Urothelium cell line (cell line): Measurements from ENCODE around the gene RIOK1.
"Not testable (repeated sequence)": the region's sequence is repeated elsewhere in the genome, so short reads cannot be mapped to it uniquely, and the experiment has no call there.

ENCODE experiments used
- DNase-seq: peaks from one replicate; pipeline ENCODE4 v3.0.0; 2011; ENCODE audit warnings: low spot score, mixed read lengths
- FAIRE-seq: peaks from 2 replicates; lab custom pipeline; 2011; peaks lifted over from hg19 to GRCh38; lab: Jason Lieb, UNC

The RIOK1 gene

GRCh38 chr6:7439228-7439627 lies 49.6 kb downstream of the RIOK1 start:
- FAIRE-seq: no peak
- no peak for DNase-seq

DNA sequence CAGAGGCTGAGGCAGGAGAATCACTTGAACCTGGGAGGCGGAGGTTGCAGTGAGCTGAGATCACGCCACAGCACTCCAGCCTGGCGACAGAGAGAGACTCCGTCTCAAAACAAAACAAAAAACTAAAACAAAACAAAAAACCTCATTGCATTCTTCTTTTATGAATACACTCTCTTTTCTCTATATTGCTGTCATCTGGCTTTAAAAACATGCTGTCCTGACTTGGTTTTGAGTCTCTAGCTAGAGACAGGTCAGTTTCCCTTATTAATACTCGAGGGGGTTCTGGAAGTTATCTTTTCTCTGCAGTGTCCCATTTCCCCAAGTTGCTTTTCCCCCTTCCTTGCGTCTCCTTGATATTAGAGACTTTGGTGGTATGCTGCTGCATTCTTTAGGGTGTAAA lies 50.9 kb downstream of the RIOK1 start:
- DNase-seq (no peak), FAIRE-seq (no peak)

DNA sequence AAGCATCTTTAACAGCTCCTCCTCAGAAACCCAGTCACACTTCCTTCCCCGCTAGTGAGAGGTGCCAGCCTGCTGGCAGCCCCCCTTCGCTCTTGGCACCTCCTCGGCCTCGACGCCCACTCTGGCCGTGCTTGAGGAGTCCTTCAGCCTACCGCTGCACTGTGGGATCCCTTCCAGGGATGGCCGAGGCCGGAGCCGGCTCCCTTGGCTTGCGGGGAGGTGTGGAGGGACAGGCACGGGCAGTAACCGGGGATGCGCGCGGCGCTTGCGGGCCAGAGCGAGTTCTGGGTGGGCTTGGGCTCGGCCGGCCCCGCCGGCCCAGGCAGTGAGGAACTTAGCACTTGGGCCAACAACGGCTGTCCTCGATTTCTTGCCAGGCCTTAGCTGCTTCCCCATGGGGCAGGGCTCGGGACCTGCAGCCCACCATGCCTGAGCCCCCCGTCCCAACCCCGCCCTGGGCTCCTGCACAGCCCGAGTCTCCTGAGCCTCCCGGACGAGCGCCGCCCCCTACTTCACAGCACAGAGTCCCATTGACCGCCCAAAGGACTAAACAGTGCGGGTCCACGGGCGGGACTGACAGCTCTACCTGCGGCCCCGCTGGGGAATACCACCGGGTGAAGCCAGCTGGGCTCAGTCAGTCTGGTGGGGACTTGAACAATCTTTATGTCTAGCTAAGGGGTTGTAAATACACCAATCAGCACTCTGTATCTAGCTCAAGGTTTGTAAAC lies 51.6 kb downstream of the RIOK1 start:
- DNase-seq (no peak), FAIRE-seq (no peak)

DNA sequence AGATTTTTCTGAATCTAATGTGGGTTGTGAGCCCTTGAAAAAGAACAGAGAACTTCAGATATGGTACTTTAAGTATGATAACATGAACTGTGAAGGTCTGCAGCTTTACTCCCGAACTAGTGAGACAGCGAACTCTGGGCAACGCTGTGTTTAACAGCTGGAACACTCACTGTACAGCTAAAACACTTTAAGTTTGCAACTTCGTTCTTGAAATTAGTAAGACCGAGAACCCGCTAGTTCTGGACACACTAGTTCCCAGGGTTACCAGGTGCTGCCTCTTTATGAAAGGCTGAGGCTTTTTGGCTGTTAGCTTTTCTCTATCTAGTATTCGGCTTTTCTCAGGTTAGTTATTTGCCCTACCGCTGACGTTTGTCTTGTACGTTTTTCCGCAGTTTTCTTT lies 52.9 kb downstream of the RIOK1 start:
- FAIRE-seq (no peak), DNase-seq (no peak)

GRCh38 chr6:7445101-7445500 lies 55.5 kb downstream of the RIOK1 start:
- FAIRE-seq: no peak
- no peak for DNase-seq

DNA sequence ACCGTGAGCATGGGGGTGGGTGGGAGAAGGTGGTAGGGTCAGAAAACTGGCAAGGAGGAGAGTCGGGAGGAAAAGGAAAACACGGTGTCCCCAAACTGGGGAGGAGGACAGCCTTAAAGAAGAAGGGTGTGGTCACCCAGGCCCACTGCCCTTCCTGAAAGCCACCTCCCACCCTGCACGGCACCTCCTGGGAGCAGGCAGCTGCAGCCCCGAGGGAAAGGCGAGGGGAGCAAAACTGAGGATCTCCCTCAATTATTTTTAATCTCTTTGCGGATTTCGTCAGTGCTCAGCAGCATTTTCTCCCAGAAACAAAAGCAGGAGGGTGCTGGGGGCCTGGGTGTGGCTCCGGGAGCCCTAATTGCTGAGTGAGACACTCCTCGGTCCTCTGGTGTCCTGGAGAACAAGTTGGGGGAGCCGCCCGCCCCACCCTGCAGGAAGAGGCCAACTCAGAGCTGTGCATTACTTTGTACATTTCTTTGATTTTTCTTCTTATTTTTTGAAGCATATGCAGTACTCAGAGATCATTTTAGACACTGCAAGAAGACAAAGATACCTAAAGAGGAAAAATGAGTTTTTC lies 56.4 kb downstream of the RIOK1 start:
- FAIRE-seq: no peak
- DNase-seq: no peak

DNA sequence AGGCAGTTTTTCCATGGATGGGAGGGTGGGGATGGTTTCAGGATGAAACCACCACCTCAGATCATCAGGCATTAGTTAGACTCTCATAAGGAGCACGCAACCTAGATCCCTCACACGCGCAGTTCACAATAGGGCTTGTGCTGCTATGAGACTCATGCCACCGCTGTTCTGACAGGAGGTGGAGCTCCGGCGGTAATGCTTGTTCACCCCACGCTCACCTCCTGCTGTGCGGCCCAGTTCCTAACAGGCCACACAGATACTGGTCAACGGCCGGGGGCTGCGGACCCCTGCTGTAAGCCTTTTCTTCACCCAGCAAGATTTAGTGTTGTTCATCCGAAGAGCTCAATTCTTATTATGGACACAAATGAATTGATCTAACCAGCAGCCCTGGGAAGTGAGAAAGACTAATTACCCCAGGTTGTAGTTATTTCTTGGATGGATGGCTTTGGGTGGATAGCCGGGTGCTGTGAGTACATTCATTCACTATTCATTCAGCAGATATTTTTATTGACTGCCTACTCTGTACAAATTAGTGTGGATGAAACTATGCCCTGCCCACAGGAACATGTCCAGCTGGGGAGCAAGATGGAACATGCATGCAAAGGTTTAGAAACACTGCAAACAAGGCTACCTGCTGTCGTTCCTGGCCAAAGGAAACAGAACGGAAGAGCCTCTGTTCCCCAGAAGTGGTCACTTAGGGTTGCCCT lies 57.2 kb downstream of the RIOK1 start:
- DNase-seq: no peak
- FAIRE-seq: no peak

DNA sequence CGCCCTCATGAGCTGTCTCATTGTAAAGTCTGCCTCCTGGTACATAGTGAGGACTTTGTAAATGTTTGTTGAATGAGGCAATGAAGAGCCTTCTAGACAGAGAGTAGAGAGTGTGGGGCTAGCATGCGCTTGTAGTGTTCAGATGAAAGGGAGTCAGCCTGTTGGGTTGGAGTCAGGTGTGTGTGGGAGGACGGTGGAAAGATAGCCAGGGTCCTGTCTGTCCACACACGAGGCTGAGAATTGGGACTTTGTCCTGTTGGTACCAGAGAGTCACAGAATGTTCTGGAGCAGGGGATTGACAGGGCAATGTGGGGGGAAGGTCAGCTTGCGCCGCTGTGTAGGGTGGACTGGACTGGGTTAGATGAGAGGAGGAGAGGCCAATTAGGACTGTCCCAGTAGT lies 58.6 kb downstream of the RIOK1 start:
- DNase-seq (no peak), FAIRE-seq (no peak)

DNA sequence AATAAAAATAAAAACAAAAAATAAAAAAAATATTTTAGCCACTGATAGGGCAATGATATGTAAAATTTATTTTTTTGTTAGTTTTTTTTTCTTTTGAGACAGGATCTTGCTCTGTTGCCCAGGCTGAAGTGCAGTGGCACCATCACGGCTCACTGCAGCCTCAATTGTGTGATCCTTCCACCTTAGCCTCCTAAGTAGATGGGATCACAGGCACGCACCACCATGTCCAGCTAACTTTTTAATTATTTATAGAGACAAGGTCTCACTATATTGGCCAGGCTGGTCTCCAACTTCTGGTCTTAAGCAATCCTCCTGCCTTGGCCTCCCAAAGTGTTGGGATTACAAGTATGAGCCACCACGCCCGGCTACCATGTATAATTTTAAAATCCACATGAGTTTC lies 59.4 kb downstream of the RIOK1 start:
- FAIRE-seq (no peak), DNase-seq (no peak)

DNA sequence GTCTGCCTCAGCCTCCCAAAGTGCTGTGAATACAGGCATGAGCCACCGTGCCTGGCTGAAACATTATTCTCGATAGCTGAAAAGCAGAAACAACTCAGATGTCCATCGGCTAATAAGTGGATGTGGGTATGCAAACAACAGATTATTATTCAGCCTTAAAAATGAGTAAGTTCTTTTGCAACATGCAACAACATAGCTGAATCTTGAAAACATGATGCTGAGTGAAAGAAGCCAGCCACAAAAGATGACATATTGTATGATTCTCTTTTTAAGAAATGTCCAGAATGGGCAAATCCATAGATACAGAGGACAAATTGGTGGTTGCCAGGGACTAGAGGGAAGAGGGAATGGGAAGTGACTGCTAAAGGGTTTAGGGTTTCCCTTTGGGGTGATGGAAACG lies 61.7 kb downstream of the RIOK1 start:
- FAIRE-seq (no peak), DNase-seq (no peak)

DNA sequence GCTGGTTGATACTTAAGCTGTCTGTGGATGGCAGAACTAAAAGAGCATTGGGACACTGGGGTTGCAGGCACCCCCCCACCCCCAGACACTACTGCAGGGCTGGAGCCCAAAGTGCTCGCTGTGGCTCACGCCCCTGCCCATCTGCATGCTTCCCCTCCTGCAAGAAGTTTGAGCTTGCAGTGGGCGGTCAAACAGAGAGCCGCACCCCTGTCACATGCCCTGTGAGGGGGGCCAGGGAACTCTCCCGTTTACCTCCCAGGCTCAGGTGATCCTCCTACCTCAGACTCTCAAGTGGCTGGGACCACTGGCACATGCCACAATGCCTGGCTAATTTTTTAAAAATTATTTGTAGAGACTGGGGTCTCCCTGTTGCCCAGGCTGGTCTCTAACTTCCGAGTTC lies 63.3 kb downstream of the RIOK1 start:
- DNase-seq (no peak), FAIRE-seq (no peak)

DNA sequence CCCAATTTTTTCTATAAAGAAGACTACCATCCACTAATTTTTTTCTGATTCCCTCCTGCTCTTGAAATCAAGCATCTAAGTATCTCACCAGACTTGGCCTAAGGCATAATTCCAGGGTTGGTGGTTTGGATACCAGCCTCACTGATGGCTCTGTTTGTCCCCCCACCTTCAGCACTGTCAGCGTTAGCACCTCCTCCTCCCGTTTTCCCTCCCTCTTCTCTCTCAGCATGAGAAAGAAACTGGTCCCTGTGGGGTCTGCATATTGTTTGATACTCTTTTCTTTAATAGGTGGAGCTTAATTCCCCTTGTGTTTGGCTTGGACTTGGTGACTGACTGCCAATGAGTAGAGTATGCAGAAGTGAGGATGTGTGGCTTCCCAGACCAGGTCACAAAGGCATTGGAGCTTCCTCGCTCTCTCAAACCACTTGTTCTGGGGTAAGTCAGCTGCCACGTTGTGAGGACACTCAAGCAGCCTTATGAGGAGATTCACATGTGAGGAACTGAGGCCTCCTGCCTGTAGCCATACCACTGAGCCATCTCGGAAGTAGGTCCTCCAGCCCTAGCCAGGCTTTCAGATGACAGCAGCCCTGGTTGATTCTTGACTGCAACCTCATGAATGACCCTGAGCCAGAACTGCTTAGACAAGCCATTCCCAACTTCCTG lies 65.2 kb downstream of the RIOK1 start:
- no peak for DNase-seq
- FAIRE-seq: no peak

GRCh38 chr6:7456302-7456701 lies 66.7 kb downstream of the RIOK1 start:
- not testable (repeated sequence) for FAIRE-seq, DNase-seq

- FAIRE-seq: no peak
- DNase-seq: no peak
Observed at GRCh38 chr6:7461416-7461815, 71.8 kb downstream of the RIOK1 start.

DNA sequence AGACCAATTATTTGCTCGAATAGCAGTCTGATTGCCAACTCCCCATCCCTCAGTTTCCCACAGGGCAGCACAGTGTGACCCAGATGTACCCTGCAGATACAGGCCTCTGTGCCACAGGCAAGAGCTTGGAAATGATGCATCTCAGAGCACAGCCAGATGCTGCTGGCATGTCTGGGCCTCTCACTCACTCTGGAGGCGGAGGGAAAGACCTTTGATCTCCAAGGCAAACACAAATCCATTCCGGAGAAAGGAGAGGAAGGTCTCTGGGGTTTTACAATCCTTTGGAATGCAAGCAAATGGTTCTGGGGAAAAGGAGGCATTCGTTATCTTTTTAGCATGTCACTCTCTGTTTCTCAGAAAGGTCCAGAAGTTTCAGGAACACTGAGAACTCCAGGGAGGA lies 74.2 kb downstream of the RIOK1 start:
- FAIRE-seq (no peak), DNase-seq (peak; percentile 40)

- DNase-seq: no peak
- FAIRE-seq: no peak
Observed at GRCh38 chr6:7467007-7467897, 77.6 kb downstream of the RIOK1 start.
